ENCODE data around the gene UPB1.

Gene UPB1

DNA sequence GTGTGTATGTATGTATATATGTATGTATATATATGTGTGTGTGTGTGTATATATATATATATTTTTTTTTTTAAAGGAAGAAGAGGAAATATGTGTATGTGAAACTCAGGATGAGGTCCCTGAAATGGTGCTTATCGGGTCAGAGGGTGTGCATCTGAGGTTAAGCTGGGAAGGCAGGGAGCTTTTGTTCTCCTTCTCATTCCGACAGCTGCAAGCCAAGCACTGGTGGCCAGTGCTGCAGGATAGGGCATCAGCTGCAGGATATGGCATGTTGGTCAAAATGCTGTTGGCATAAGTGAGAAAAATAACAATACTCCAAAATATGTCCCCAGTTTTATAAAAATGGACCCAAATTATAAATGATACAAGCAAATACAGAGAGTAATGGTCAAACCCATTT lies 68.1 kb downstream of the UPB1 start:
- FAIRE-seq: no peak
- DNase-seq (ENCODE audit: low spot score): no peak

- FAIRE-seq (no peak), DNase-seq (ENCODE audit: low spot score) (no peak)
These were observed 69.4 kb downstream of the UPB1 start for GRCh38 chr22:24564376-24565058.

- DNase-seq (ENCODE audit: low spot score): no peak
- FAIRE-seq: no peak
These were observed 69.9 kb downstream of the UPB1 start for GRCh38 chr22:24565077-24565476.

- FAIRE-seq: no peak
- no peak for DNase-seq (ENCODE audit: low spot score)
These were observed 71.9 kb downstream of the UPB1 start for GRCh38 chr22:24566899-24567511.

DNA sequence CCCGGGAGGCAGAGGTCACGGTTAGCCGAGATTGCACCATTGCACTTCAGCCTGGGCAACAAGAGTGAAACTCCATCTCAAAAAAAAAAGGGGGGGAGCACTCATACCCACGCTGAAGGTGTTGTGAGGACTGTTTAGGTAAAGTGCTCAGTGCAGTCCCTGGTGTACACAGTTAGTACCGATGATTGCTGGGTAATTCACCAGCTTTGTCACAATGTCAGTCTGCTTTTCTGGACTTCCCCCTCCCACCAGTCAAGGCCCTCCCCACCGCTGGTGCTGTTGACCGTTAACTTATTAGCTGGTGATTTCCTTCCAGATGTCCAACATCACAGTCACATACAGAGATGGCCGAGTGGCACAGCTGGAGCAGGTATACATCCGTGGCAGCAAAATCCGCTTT lies 72.5 kb downstream of the UPB1 start:
- DNase-seq (ENCODE audit: low spot score) (no peak), FAIRE-seq (no peak)

DNA sequence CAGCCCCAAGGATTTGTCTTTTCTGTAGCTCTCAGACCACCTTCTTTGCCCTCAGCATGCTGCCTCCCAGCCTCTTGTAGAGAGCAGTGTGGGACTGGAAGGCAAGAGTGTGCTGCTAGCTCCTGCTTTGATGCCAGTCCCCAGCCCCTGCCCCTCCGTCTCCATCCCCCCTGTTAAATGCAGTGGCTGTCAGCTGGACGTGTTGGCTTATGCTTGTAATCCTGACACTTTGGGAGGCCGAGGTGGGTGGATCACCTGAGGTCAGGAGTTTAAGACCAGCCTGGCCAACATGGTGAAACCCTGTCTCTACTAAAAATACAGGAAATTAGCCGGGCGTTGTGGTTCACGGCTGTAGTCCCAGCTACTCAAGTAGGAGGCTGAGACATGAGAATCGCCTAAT lies 76.1 kb downstream of the UPB1 start:
- no peak for DNase-seq (ENCODE audit: low spot score)
- no peak for FAIRE-seq

- no peak for FAIRE-seq
- no peak for DNase-seq (ENCODE audit: low spot score)
These were observed 81.6 kb downstream of the UPB1 start for GRCh38 chr22:24576778-24577177.
